A549 (cell line): ENCODE data around the gene TCERG1L. TPM values are rescaled to one million over a fixed set of nuclear protein-coding genes. Genes with fewer than 3 reads are reported as not detected.

ENCODE experiments used
- ATAC-seq, 2 experiments: fragments of 200-7000 bp in 1 of 2; fragments of >200 bp in 1 of 2; cut with Nextera tagmentation in 1 of 2; cut with Tn5 transposase in 1 of 2; 3 replicates each; pipeline versions ENCODE4 v1.8.0 to v1.9.1; 2018 to 2020; ENCODE audit warnings: mild to moderate bottlenecking in 1 of 2, moderate library complexity in 1 of 2
- CTCF ChIA-PET: fragments of 300-600 bp; sonication (Branson Sonifier 250); formaldehyde crosslinking; extraction: SDS; loops from one replicate; lab custom pipeline; 2021; ENCODE audit warnings: antibody characterized with exemption, inconsistent platforms; lab: Yijun Ruan, JAX
- POLR2A ChIA-PET: fragments of 350-600 bp; formaldehyde crosslinking; extraction: SDS; loops from one replicate; lab custom pipeline; 2021; ENCODE audit warnings: antibody characterized with exemption, inconsistent platforms; lab: Yijun Ruan, JAX
- DNase-seq, 2 experiments: peaks; one replicate each; pipeline versions ENCODE4 v3.0.0 to v3.0.0-alpha.2; 2011 to 2016; ENCODE audit warnings: low read depth in 1 of 2, low spot score in 1 of 2
- FAIRE-seq: peaks from 2 replicates; lab custom pipeline; 2011; peaks lifted over from hg19 to GRCh38; lab: Jason Lieb, UNC
- H3K27ac ChIP-seq, 2 experiments: fragments of >200 bp; sonication (Bioruptor Twin); formaldehyde crosslinking; 3 replicates each; pipeline ENCODE4 v1.5.1; 2016 to 2017
- H3K4me1 ChIP-seq: fragments of >200 bp; sonication (Bioruptor Twin); formaldehyde crosslinking; 3 replicates; pipeline ENCODE4 v1.6.1; 2016
- H3K4me2 ChIP-seq: fragments of >200 bp; sonication (Bioruptor Twin); formaldehyde crosslinking; 3 replicates; pipeline ENCODE4 v1.6.1; 2016
- H3K4me3 ChIP-seq: fragments of >200 bp; sonication (Bioruptor Twin); formaldehyde crosslinking; 3 replicates; pipeline ENCODE4 v1.5.1; 2016
- H3K9me3 ChIP-seq: fragments of >200 bp; sonication (Bioruptor Twin); formaldehyde crosslinking; 3 replicates; pipeline ENCODE4 v1.6.1; 2016
- CHD2 ChIP-seq: fragments of 150-350 bp; IDR thresholded peaks from 2 replicates; pipeline ENCODE4 v1.6.1; 2014; ENCODE audit warnings: low read length; ENCODE audit not compliant: partially characterized antibody
- EP300 ChIP-seq, 2 experiments: fragments of >200 bp; sonication (Bioruptor Twin); formaldehyde crosslinking; IDR thresholded peaks; 2 replicates in 1 of 2; 3 replicates in 1 of 2; pipeline ENCODE4 v1.6.1; 2016 to 2017
- FOSB ChIP-seq: fragments of 250-450 bp; sonication (Bioruptor Pico); IDR thresholded peaks from 2 replicates; pipeline ENCODE4 v1.5.0; 2020; ENCODE audit warnings: mild to moderate bottlenecking, moderate library complexity
- FOSL2 ChIP-seq, 2 experiments: fragments of 450-650 bp in 1 of 2; fragments of >200 bp in 1 of 2; sonication (Bioruptor Twin) in 1 of 2; formaldehyde crosslinking; IDR thresholded peaks; 2 replicates each; pipeline versions ENCODE4 v1.5.0 to v1.6.1; 2016 to 2020; ENCODE audit warnings: mild to moderate bottlenecking in 1 of 2, moderate library complexity in 1 of 2
- FOXS1 ChIP-seq: fragments of 250-450 bp; sonication (Bioruptor Pico); IDR thresholded peaks from 2 replicates; pipeline ENCODE4 v1.5.0; 2020; ENCODE audit warnings: mild to moderate bottlenecking, moderate library complexity
- GATA3 ChIP-seq: IDR thresholded peaks from 2 replicates; pipeline ENCODE4 v1.6.1; 2012; ENCODE audit warnings: borderline replicate concordance
- HDAC2 ChIP-seq: fragments of 200-600 bp; sonication (generic); IDR thresholded peaks from 2 replicates; pipeline ENCODE4 v1.6.1; 2016
- HEYL ChIP-seq: fragments of 250-450 bp; sonication (Bioruptor Pico); IDR thresholded peaks from 2 replicates; pipeline ENCODE4 v1.8.0; 2021; ENCODE audit warnings: mild to moderate bottlenecking, moderate library complexity
- HOXA7 ChIP-seq: fragments of 250-450 bp; sonication (Bioruptor Pico); IDR thresholded peaks from 2 replicates; pipeline ENCODE4 v1.5.0; 2020; ENCODE audit warnings: mild to moderate bottlenecking, moderate library complexity
- HOXB13 ChIP-seq: fragments of 250-450 bp; sonication (Bioruptor Pico); IDR thresholded peaks from 2 replicates; pipeline ENCODE4 v1.5.0; 2020; ENCODE audit warnings: low read depth, mild to moderate bottlenecking, moderate library complexity
- KDM1A ChIP-seq: fragments of 200-600 bp; sonication (generic); IDR thresholded peaks from 2 replicates; pipeline ENCODE4 v1.6.1; 2016; ENCODE audit warnings: low read depth, mild to moderate bottlenecking
- KDM5A ChIP-seq: fragments of 200-600 bp; sonication (generic); IDR thresholded peaks from 2 replicates; pipeline ENCODE4 v1.6.1; 2016; ENCODE audit warnings: antibody characterized with exemption, mild to moderate bottlenecking
- MAFK ChIP-seq: fragments of 450-650 bp; IDR thresholded peaks from 2 replicates; pipeline ENCODE4 v1.6.1; 2014; ENCODE audit not compliant: partially characterized antibody
- MAZ ChIP-seq: fragments of 150-350 bp; IDR thresholded peaks from 2 replicates; pipeline ENCODE4 v1.6.1; 2014; ENCODE audit warnings: antibody characterized with exemption, low read depth, low read length, borderline replicate concordance
- NFE2L2 ChIP-seq: fragments of 150-350 bp; conservative IDR thresholded peaks from 2 replicates; pipeline ENCODE4 v1.6.1; 2014; ENCODE audit warnings: low read length
- NPAS2 ChIP-seq: fragments of 250-450 bp; sonication (Bioruptor Pico); IDR thresholded peaks from 2 replicates; pipeline ENCODE4 v1.8.0; 2022; ENCODE audit warnings: mild to moderate bottlenecking, moderate library complexity, borderline replicate concordance
- POLR2A ChIP-seq: IDR thresholded peaks from 2 replicates; pipeline ENCODE4 v1.6.1; 2012; ENCODE audit warnings: mild to moderate bottlenecking, low read length
- RAD21 ChIP-seq, 2 experiments: fragments of >200 bp in 1 of 2; sonication (Bioruptor Twin) in 1 of 2; formaldehyde crosslinking in 1 of 2; IDR thresholded peaks in 1 of 2; conservative IDR thresholded peaks in 1 of 2; 2 replicates in 1 of 2; 3 replicates in 1 of 2; pipeline ENCODE4 v1.6.1; 2012 to 2018; ENCODE audit warnings: inconsistent platforms in 1 of 2
- RNF2 ChIP-seq: fragments of 200-600 bp; sonication (generic); IDR thresholded peaks from 2 replicates; pipeline ENCODE4 v1.6.1; 2016; ENCODE audit warnings: low read depth, mild to moderate bottlenecking, antibody characterized with exemption, moderate library complexity, borderline replicate concordance
- SMC3 ChIP-seq: fragments of >200 bp; sonication (Bioruptor Twin); formaldehyde crosslinking; IDR thresholded peaks from 3 replicates; pipeline ENCODE4 v1.6.1; 2018; ENCODE audit warnings: inconsistent platforms
- TP53 ChIP-seq: fragments of 250-450 bp; sonication (Bioruptor Pico); IDR thresholded peaks from 2 replicates; pipeline ENCODE4 v1.5.0; 2021; ENCODE audit warnings: mild to moderate bottlenecking, moderate library complexity
- ZNF302 ChIP-seq: fragments of 250-450 bp; sonication (Bioruptor Pico); IDR thresholded peaks from 2 replicates; pipeline ENCODE4 v1.9.0; 2021; ENCODE audit warnings: inconsistent platforms, mild to moderate bottlenecking, moderate library complexity
- WGBS: methylation state at CpG from one replicate; pipeline ENCODE4 v1.1.6; 2017; ENCODE audit errors: missing lambda C conversion rate; 5-methylcytosine and 5-hydroxymethylcytosine counted together
- polyA plus RNA-seq, 4 experiments: library from polyadenylated mRNA; depleted of rRNA in 3 of 4; stranded (reverse); fragments of >200 nt; fragmentation: RNase III in 1 of 4; extraction: RNeasy Plus Mini Kit Qiagen cat#74134 plus additional on column Dnase treatment in 1 of 4; gene quantifications; 2 replicates in 3 of 4; 3 replicates in 1 of 4; pipeline ENCODE4 v1.2.3, GENCODE V29; 2011 to 2017
- TF ChIP-seq, protein P1 (sequence below): IDR thresholded peaks from 2 replicates; pipeline ENCODE4 v1.6.1; 2012
- TF ChIP-seq, protein P2 (sequence below): IDR thresholded peaks from 2 replicates; pipeline ENCODE4 v1.6.1; 2012; ENCODE audit warnings: low read depth, borderline replicate concordance

The TCERG1L gene
- polyA plus RNA-seq, 2 of the 4 experiments (the other 2 are of a cell fraction) = not detected

DNA sequence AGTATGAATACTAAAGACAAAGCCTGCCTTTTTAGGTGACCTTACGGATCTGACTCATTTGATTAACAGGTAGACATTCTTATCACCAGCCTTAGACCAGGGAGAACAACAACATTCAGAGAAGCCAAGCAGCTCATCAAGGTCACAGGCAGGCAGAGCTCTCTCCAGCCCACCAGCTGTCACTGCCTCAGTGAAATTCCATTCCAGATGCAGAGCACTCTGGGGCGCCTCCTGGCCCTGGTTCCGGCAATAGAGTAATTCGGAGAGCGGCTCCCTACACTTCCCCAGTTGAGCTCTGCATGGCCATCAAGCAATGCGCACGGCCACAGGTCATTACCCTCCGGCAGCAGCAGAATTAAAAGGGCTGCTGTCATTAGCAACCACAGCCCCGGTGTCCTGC lies 164.7 kb downstream of the TCERG1L start:
- POLR2A ChIA-PET = no interaction called here
- FAIRE-seq = no peak
- CTCF ChIA-PET = no interaction called here

DNA sequence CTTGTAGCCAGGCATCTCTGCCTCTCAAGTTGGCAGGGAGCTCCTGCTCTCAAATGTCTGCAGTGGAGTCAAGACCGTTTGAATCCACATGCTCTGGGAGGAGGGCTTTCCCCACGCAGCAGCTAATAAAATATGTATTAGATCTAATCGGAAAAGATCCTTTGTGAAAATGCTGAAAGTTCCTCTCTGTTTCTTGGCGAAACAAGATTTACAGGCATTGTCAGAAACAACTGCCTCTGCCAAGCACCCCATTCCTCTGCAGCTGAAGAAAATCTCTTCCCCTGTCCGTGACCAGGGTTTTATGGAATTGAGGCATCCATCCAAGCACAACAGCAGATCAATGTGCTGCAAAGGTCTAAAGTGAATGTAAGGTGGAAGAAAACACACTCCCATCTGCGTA lies 165.8 kb downstream of the TCERG1L start:
- Histone ChIP-seq H3K4me2 (no peak overlapping the region), H3K4me3 (no peak overlapping the region), H3K4me1 (no peaks in the 10 kb centered on the region)
- CTCF ChIA-PET = no interaction called here
- 14% methylated on average over 6 of the region's 6 CpGs for WGBS
- TF ChIP-seq ZNF302 = no peak
- TF ChIP-seq, protein P1, sequence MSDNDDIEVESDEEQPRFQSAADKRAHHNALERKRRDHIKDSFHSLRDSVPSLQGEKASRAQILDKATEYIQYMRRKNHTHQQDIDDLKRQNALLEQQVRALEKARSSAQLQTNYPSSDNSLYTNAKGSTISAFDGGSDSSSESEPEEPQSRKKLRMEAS = no peak
- TF ChIP-seq, all 56 proteins: peak for 0
- no peaks in the 10 kb centered on the region for H3K9me3 ChIP-seq
- POLR2A ChIA-PET = no interaction called here
- no peak overlapping the region for H3K27ac ChIP-seq
- DNase-seq (no peak), FAIRE-seq (no peak), ATAC-seq (no peak)

More for the DNA sequence above, 164.7 kb downstream of the TCERG1L start:
- Histone ChIP-seq H3K9me3 (no peaks in the 10 kb centered on the region), H3K27ac (no peak overlapping the region), H3K4me1 (no peaks in the 10 kb centered on the region), H3K4me3 (no peak overlapping the region), H3K4me2 (no peak overlapping the region)
- 49% methylated on average over 9 of the region's 9 CpGs for WGBS
- no peak for ATAC-seq
- no peak for TF ChIP-seq NFE2L2
- TF ChIP-seq RAD21 (conservative IDR thresholded peaks at IDR 0.05 in 1 of 2, IDR thresholded peaks at IDR 0.05 in 1 of 2) = no peak
- no peak for TF ChIP-seq GATA3
- no peak for TF ChIP-seq TP53
- no peak for DNase-seq

DNA sequence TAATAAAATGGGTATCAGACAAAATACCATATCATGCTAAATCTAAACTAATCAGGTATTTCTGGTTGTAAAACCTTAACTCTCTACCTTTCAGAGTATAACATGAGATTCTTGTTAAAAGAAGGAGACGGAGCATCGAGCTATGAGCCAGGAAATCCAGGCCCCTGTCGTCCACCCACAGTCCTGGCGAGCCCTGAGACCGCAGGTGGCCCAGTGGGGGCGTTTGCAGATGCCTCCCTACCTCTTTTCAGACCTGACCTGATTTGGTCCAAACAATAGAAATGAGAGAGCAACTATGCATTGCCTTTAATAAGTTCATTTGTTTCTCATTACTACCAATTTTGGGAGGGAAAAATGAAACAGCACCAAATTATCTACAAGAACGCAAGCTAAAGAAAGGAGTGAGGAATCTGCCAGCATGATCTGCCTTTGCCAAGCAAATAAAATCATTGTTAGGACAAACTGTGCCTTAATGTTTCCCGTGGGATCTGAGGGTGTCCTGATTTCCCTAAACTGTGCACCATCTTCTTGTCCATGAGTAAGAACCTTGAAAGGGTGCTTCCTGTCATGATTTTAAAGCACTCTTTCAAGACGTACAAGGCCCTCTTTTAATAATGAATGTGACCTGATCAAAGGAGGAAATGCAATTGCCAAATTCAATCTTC lies 166.7 kb downstream of the TCERG1L start:
- WGBS = 28% methylated on average over 9 of the region's 9 CpGs

DNA sequence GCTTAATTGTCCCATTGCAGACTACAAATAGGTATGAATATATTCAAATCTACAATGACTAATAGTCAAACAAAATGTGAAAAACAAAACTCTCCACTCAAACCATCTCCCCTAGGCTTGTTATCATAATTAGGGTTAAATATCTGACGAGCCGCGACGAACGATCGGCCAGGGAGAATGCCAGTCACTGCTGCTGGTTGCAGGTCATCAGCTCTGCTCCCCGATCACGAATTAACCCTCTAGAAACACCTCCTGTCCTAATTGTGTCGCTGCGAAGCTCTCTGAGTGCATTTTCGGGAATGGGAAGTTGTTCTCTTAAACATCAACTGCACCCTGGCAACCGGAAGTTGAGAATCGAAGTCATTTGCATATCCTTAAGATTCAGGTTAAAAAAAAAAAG lies 167.3 kb downstream of the TCERG1L start:
- WGBS = 48% methylated on average over 13 of the region's 13 CpGs
- Histone ChIP-seq H3K9me3 (no peaks in the 10 kb centered on the region), H3K4me1 (no peaks in the 10 kb centered on the region), H3K4me3 (no peak overlapping the region), H3K27ac (no peak overlapping the region), H3K4me2 (no peak overlapping the region)
- POLR2A ChIA-PET = no interaction called here
- DNase-seq (no peak), FAIRE-seq (no peak), ATAC-seq (no peak)
- CTCF ChIA-PET = no interaction called here
- TF ChIP-seq HDAC2 (no peak), EP300 (IDR thresholded peaks at IDR 0.05) (no peak), FOXS1 (no peak), MAFK (no peak), POLR2A (no peak), MAZ (no peak), SMC3 (no peak)

More for the DNA sequence above, 166.7 kb downstream of the TCERG1L start:
- TF ChIP-seq KDM1A (no peak), HOXB13 (CRISPR knock-in tag) (no peak), FOSB (CRISPR knock-in tag) (no peak), GATA3 (no peak), RNF2 (no peak), FOSL2 (IDR thresholded peaks at IDR 0.05) (no peak), FOSL2 (CRISPR knock-in tag; IDR thresholded peaks at IDR 0.05) (no peak), NFE2L2 (no peak), KDM5A (no peak), TP53 (no peak), POLR2A (no peak), HEYL (no peak), NPAS2 (CRISPR knock-in tag) (no peak), RAD21 (conservative IDR thresholded peaks at IDR 0.05 in 1 of 2, IDR thresholded peaks at IDR 0.05 in 1 of 2) (no peak), CHD2 (no peak), HOXA7 (CRISPR knock-in tag) (no peak)
- TF ChIP-seq, protein P2, sequence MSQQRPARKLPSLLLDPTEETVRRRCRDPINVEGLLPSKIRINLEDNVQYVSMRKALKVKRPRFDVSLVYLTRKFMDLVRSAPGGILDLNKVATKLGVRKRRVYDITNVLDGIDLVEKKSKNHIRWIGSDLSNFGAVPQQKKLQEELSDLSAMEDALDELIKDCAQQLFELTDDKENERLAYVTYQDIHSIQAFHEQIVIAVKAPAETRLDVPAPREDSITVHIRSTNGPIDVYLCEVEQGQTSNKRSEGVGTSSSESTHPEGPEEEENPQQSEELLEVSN = no peak
- TF ChIP-seq, all 56 proteins: peak for 0
- Histone ChIP-seq H3K4me1 (no peaks in the 10 kb centered on the region), H3K9me3 (no peaks in the 10 kb centered on the region), H3K4me2 (no peak overlapping the region), H3K4me3 (no peak overlapping the region), H3K27ac (no peak overlapping the region)
- POLR2A ChIA-PET = no interaction called here
- FAIRE-seq (no peak), ATAC-seq (no peak), DNase-seq (no peak)
- CTCF ChIA-PET = no interaction called here
